PC-9 (cell line): ENCODE results near the gene ERCC6L2.

ENCODE experiments used
- EZH2 ChIP-seq: fragments of 200-600 bp; sonication (generic); IDR thresholded peaks from 2 replicates; pipeline ENCODE4 v1.8.0; 2017; ENCODE audit warnings: antibody characterized with exemption, low read depth
- TF ChIP-seq, protein P1 (sequence below): fragments of 200-600 bp; sonication (generic); conservative IDR thresholded peaks from 2 replicates; pipeline ENCODE4 v1.6.1; 2017; ENCODE audit warnings: mixed run types, antibody characterized with exemption, mild to moderate bottlenecking, moderate library complexity

DNA sequence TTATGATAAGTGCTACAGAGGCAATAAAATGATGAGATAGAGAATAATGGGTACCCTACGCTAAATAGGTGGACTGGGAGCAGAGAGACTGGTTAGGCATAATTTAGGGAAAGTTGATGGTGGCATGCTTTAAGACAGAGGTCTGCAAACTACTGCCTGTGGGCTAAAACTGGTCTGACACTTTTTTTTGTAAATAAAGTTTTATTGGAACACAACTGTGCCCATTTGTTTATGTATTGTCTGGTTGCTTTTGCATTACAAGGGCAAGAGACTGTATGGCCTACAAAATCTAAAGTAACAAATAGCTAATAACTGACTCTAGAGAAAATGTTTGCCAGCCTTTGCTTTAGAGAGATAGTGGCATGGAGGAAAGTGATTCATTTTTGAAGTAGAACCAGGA, 2.5 kb downstream of the ERCC6L2 start:
- TF ChIP-seq, protein P1, sequence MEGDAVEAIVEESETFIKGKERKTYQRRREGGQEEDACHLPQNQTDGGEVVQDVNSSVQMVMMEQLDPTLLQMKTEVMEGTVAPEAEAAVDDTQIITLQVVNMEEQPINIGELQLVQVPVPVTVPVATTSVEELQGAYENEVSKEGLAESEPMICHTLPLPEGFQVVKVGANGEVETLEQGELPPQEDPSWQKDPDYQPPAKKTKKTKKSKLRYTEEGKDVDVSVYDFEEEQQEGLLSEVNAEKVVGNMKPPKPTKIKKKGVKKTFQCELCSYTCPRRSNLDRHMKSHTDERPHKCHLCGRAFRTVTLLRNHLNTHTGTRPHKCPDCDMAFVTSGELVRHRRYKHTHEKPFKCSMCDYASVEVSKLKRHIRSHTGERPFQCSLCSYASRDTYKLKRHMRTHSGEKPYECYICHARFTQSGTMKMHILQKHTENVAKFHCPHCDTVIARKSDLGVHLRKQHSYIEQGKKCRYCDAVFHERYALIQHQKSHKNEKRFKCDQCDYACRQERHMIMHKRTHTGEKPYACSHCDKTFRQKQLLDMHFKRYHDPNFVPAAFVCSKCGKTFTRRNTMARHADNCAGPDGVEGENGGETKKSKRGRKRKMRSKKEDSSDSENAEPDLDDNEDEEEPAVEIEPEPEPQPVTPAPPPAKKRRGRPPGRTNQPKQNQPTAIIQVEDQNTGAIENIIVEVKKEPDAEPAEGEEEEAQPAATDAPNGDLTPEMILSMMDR, result no peak
- TF ChIP-seq EZH2, result no peak
